NB4 (cell line): ENCODE results near the gene GBP7.

ENCODE experiments used
- CTCF ChIP-seq: IDR thresholded peaks from one replicate; pipeline ENCODE4 v1.5.1; 2012; ENCODE audit warnings: low read depth, low read length
- MAX ChIP-seq: IDR thresholded peaks from 2 replicates; pipeline ENCODE4 v1.6.1; 2011; ENCODE audit warnings: low read depth, low read length
- MYC ChIP-seq: IDR thresholded peaks from 2 replicates; pipeline ENCODE4 v1.6.1; 2011; ENCODE audit warnings: low read depth, low read length
- POLR2A ChIP-seq: IDR thresholded peaks from 2 replicates; pipeline ENCODE4 v1.6.1; 2011; ENCODE audit warnings: mild to moderate bottlenecking; ENCODE audit not compliant: insufficient read length; ENCODE audit errors: extremely low read depth

- TF ChIP-seq CTCF: no peak
- TF ChIP-seq POLR2A: no peak
- TF ChIP-seq MYC: no peak
- TF ChIP-seq MAX: no peak
Measured at GRCh38 chr1:89179343-89179742, 3.5 kb upstream of the GBP7 start.
